Kidney (tissue), 14 donors: ENCODE data around the gene GMNC. TPM values are rescaled to one million over a fixed set of nuclear protein-coding genes. Genes with fewer than 3 reads are reported as not detected.

Experiments
- DNase-seq, 5 donors: peaks; one replicate each; pipeline ENCODE4 v3.0.0-alpha.2; 2013 to 2020
- FAIRE-seq: peaks from 2 replicates; lab custom pipeline; 2012; peaks lifted over from hg19 to GRCh38; lab: Jason Lieb, UNC
- H3K27ac ChIP-seq, 2 donors: one replicate each; pipeline ENCODE4 v1.7.0; 2013; ENCODE audit warnings: low read depth in 2 of 2, low read length in 2 of 2, inconsistent platforms in 1 of 2
- H3K27me3 ChIP-seq: one replicate; pipeline ENCODE4 v1.7.1; 2013; ENCODE audit warnings: low read length, inconsistent platforms; ENCODE audit not compliant: control insufficient read depth, insufficient read depth
- H3K36me3 ChIP-seq, 3 donors: one replicate each; pipeline versions ENCODE4 v1.7.0 to v1.7.1; 2013; ENCODE audit warnings: low read length in 3 of 3, control low read depth in 1 of 3, inconsistent platforms in 1 of 3; ENCODE audit not compliant: insufficient read depth in 3 of 3, control insufficient read depth in 2 of 3
- H3K4me1 ChIP-seq, 3 donors: one replicate each; pipeline versions ENCODE4 v1.7.0 to v1.7.1; 2013; ENCODE audit warnings: low read length in 3 of 3, inconsistent platforms in 1 of 3, low read depth in 1 of 3; ENCODE audit not compliant: control insufficient read depth in 2 of 3, insufficient read depth in 2 of 3
- H3K4me3 ChIP-seq, 3 donors: one replicate each; pipeline versions ENCODE4 v1.7.0 to v1.8.1; 2013; ENCODE audit warnings: low read length in 3 of 3, control low read depth in 1 of 3, inconsistent platforms in 1 of 3
- H3K9ac ChIP-seq, 3 donors: one replicate each; pipeline versions ENCODE4 v1.7.0 to v1.7.1; 2013; ENCODE audit warnings: low read length in 3 of 3, control low read depth in 1 of 3, inconsistent platforms in 1 of 3
- H3K9me3 ChIP-seq, 3 donors: one replicate each; pipeline versions ENCODE4 v1.7.0 to v1.7.1; 2013; ENCODE audit warnings: low read length in 3 of 3, control low read depth in 1 of 3, inconsistent platforms in 1 of 3; ENCODE audit not compliant: control insufficient read depth in 2 of 3, insufficient read depth in 1 of 3
- CTCF ChIP-seq: IDR thresholded peaks from 3 replicates; pipeline ENCODE4 v1.5.1; 2012; ENCODE audit warnings: mild to moderate bottlenecking, moderate library complexity, borderline replicate concordance; ENCODE audit not compliant: insufficient read depth; ENCODE audit errors: extremely low read depth
- intact Hi-C: fragments of 100-400 bp; cut with DNase I; formaldehyde crosslinking; loops from one replicate; pipeline ENCODE4 v1.11.1; 2022
- polyA plus RNA-seq: library from polyadenylated mRNA; stranded (reverse); fragments of 350-450 nt; fragmentation: Illumina TruSeq; extraction: RNeasy Lipid Tissue Mini Kit (QIAGEN cat#74804); gene quantifications from one replicate; pipeline ENCODE4 v1.2.3, GENCODE V29; 2014; ENCODE audit warnings: low read depth, low replicate concordance; ENCODE audit not compliant: insufficient read depth
- total RNA-seq: library from RNA; stranded (reverse); fragmentation: NEBNext Ultra II Directional; extraction: Animal tissue kit (Norgen Biotek cat#: 25700); gene quantifications from one replicate; pipeline ENCODE4 v1.2.1, GENCODE V29; 2021
- donor health status: control.
- donor health status: control.
- donor health status: control.
- donor health status: control.
- donor health status: control.
- donor health status: DM: yes; HTN: yes; CAD: no.
- donor health status: Normal renal cell carcinoma (clear cell type).

The GMNC gene
- total and polyA plus RNA-seq, 2 donors from 2014 or later: 1.9 to 2.1 TPM

GRCh38 chr3:190903156-190903555 is 40.7 kb upstream of the GMNC start:
- H3K9me3 ChIP-seq: peaks cover 0 to 4% (median 0%) of the 10 kb centered on the region in 3 donors
- no peak overlapping the region for H3K9ac ChIP-seq
- FAIRE-seq (no peak), DNase-seq (no peak)
- intact Hi-C loops: no loop called here
- no peaks in the 10 kb centered on the region for H3K36me3 ChIP-seq
- no peak overlapping the region for H3K27ac ChIP-seq
- TF ChIP-seq CTCF: no peak
- no peaks in the 10 kb centered on the region for H3K27me3 ChIP-seq
- H3K4me1 ChIP-seq: no peaks in the 10 kb centered on the region
- no peak overlapping the region for H3K4me3 ChIP-seq

GRCh38 chr3:190902292-190902691 is 39.8 kb upstream of the GMNC start:
- FAIRE-seq: no peak
- Histone ChIP-seq H3K36me3 (no peaks in the 10 kb centered on the region), H3K27me3 (no peaks in the 10 kb centered on the region), H3K9me3 (peaks cover 0 to 6% (median 0%) of the 10 kb centered on the region in 3 donors), H3K27ac (no peak overlapping the region), H3K4me3 (no peak overlapping the region), H3K9ac (no peak overlapping the region), H3K4me1 (no peaks in the 10 kb centered on the region)
- TF ChIP-seq CTCF: no peak
- intact Hi-C loops: no loop called here
- no peak for DNase-seq

GRCh38 chr3:190892395-190892902 is 30.0 kb upstream of the GMNC start:
- Histone ChIP-seq H3K4me3 (no peak overlapping the region), H3K27ac (no peak overlapping the region), H3K9me3 (peaks cover 0 to 12% (median 0%) of the 10 kb centered on the region in 3 donors), H3K27me3 (no peaks in the 10 kb centered on the region), H3K4me1 (no peaks in the 10 kb centered on the region), H3K9ac (no peak overlapping the region), H3K36me3 (no peaks in the 10 kb centered on the region)
- FAIRE-seq (no peak), DNase-seq (no peak)
- intact Hi-C loops: no loop called here
- no peak for TF ChIP-seq CTCF

DNA sequence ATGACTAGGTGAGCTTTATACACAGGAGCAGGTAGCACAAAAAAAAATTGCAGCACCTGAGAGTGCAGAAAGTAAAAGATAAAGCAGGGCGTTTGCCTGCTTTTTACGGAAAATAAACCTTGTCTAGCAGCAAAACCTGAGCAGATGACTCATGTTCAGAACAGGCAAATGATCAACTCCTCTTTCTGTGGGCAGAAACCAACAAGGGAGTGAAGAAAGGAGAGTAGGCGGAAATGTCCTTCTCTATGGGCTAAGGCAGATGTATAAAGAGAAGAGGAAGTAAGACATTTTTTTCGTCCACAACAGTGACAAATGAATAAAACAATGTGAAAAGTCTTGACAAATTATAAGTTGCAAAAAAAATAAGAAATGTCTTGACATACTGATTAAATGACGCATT is 24.5 kb upstream of the GMNC start:
- intact Hi-C loops: no loop called here
- no peak for FAIRE-seq
- H3K9me3 ChIP-seq: no peaks in the 10 kb centered on the region

More for the DNA sequence above, 24.5 kb upstream of the GMNC start:
- Histone ChIP-seq H3K4me1 (no peaks in the 10 kb centered on the region), H3K4me3 (peak overlapping the region in 1 of 3 donors; percentile 25), H3K9ac (no peak overlapping the region), H3K27ac (no peak overlapping the region), H3K27me3 (no peaks in the 10 kb centered on the region), H3K36me3 (no peaks in the 10 kb centered on the region)
- no peak for DNase-seq
- no peak for TF ChIP-seq CTCF
